Astrocyte of the spinal cord (primary cell): ENCODE results near the gene ANKRD23.

Experiments
- DNase-seq: peaks from one replicate; pipeline ENCODE4 v3.0.0; 2011; ENCODE audit warnings: low read depth, low spot score
- H3K4me3 ChIP-seq: 2 replicates; pipeline ENCODE4 v1.5.1; 2011; ENCODE audit warnings: low read depth, mild to moderate bottlenecking, low read length, moderate library complexity
- in situ Hi-C: cut with HindIII; loops from 2 replicates; pipeline ENCODE4 v1.10.0; 2017; ENCODE audit warnings: low sequenced_read_pairs
- TF ChIP-seq, protein P1 (sequence below): IDR thresholded peaks from 2 replicates; pipeline ENCODE4 v1.5.1; 2012; ENCODE audit warnings: low read depth, mild to moderate bottlenecking, low read length, inconsistent platforms

ANKRD23 gene

DNA sequence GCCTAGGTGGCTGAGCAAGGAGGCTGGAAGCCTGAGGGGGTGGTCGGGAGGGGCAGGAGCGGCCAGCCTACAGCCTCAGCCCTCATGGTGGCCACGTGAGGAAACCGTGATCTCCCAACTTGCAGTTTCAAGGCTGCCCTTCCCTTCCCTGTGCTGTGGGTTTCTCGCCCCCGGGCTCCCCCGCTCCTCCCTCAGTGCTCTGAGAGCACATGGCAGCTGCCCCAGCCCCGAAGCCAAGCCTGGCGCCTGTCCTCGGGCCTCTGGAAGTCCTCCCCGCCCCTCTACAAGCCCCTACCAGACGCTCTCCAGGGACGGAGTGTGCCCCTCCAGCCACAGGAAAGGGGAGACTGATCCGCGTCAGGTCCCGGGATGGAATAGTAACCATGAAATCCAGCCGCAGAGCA lies 586 bp upstream of the ANKRD23 start:
- TF ChIP-seq, protein P1, sequence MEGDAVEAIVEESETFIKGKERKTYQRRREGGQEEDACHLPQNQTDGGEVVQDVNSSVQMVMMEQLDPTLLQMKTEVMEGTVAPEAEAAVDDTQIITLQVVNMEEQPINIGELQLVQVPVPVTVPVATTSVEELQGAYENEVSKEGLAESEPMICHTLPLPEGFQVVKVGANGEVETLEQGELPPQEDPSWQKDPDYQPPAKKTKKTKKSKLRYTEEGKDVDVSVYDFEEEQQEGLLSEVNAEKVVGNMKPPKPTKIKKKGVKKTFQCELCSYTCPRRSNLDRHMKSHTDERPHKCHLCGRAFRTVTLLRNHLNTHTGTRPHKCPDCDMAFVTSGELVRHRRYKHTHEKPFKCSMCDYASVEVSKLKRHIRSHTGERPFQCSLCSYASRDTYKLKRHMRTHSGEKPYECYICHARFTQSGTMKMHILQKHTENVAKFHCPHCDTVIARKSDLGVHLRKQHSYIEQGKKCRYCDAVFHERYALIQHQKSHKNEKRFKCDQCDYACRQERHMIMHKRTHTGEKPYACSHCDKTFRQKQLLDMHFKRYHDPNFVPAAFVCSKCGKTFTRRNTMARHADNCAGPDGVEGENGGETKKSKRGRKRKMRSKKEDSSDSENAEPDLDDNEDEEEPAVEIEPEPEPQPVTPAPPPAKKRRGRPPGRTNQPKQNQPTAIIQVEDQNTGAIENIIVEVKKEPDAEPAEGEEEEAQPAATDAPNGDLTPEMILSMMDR = no peak
- no peak for DNase-seq
- H3K4me3 ChIP-seq = no peak overlapping the region
- in situ Hi-C loops = no loop called here

DNA sequence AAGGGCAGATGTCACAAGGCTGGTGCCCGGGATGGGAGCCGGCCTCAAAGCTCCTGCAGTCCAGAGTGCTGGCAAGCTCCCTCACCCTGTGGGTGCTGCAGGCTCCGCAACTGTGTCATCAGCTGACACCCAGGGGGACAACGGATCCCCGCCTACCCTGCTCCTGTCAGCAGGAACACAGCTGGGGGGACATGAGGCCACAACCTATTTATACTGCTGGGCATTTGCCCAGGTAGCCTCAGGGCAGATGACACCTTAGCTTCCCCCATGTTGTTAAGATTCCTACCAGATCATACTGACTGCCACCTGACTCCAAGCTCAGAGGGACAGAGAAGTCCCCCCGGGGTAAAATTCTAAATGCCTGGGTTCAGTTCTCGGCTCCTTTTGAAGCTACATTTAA lies 1.2 kb downstream of the ANKRD23 start:
- DNase-seq = no peak
- in situ Hi-C loops = no loop called here
- no peak overlapping the region for H3K4me3 ChIP-seq
- TF ChIP-seq, protein P1 = no peak

GRCh38 chr2:96841701-96842495 lies 1.9 kb downstream of the ANKRD23 start:
- in situ Hi-C loops = no loop called here
- TF ChIP-seq, protein P1 = no peak
- H3K4me3 ChIP-seq = no peak overlapping the region
- DNase-seq = no peak

DNA sequence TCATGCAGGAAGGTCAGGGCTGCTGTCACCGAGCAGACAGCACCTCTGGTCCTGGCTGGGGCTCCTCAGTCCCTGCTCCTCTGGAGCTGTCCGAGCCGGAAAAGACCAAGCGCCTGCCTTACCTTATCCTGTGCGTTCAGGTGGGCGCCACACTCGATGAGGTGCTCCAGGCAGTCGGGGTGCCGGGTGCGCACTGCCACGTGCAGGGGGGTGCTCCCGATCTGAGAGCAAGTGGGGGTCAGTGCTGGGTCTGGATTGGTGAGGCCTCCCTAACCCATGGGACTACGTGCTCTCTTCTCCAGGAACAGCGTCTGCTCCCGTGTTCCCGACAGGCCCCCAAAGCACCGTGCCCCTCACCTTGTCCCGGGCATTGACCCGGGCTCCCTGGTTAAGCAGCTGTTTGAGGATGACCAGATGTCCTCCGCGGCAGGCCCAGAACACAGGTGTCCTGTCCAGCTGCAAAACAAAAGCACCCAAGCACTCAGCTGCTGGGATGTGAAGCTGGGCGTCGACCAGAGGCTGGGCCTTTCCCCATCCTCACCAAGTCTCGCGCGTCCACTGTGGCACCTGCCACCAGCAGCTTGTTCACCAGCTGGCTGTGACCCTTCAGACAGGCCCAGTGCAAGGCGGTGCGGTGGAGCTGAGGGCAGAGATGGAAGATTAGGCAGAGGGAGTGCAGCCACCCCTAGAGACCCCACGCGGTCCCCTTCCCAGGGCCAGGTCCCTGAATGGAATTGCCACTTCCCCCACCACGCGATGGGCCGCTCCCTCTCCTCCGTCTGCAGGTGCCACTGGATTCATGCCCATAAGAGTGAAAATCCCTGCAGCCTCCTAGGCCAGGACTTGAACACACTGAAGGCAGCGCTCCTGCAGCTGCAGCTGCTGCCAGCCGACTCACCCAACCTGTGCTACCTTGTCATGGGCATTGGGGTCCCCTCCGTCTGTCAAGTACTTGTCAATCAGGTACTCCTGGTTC lies 3.7 kb downstream of the ANKRD23 start:
- TF ChIP-seq, protein P1 = no peak
- in situ Hi-C loops = no loop called here
- H3K4me3 ChIP-seq = no peak overlapping the region
- no peak for DNase-seq

DNA sequence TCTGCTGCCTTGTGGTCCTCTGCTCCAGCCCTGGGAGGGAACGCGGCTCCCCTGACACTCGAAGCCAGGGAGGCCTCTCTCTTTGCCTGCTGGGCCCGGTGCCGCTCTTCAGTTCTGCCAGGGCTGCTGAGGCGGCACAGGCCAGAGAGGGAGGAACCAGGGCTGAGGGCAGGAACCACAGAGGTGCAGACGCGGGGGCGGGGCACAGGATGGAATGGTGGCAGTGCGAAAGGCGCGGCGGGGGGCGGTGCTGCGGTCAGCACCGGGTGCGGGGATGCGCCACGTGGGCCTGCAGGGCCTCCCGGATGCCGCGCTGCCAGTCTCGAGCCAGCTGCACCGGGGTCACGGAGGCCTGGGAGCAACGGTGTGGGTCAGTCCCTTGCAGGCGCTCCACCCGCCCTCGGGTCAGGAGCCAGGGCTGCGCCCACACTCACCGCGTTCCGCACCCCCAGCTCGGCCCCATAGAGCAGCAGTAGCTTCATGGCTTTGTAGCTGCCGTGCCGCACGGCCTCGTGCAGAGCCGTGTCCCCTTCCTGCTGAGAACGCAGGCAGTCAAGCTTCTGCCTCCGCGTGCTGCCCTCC lies 4.4 kb downstream of the ANKRD23 start:
- no peak for DNase-seq
- TF ChIP-seq, protein P1 = no peak
- no peak overlapping the region for H3K4me3 ChIP-seq
- in situ Hi-C loops = no loop called here
